H1 (cell line): ENCODE results near the gene ZNF211. TPM values are rescaled to one million over a fixed set of nuclear protein-coding genes. Genes with fewer than 3 reads are reported as not detected.

Experiments
- CTCF ChIA-PET: fragments of 300-600 bp; sonication (Branson Sonifier 250); formaldehyde crosslinking; loops from one replicate; lab custom pipeline; 2021; ENCODE audit not compliant: partially characterized antibody; lab: Charles Lee
- POLR2A ChIA-PET: fragments of 300-600 bp; sonication (Branson Sonifier 250); formaldehyde crosslinking; loops from one replicate; lab custom pipeline; 2021; ENCODE audit warnings: inconsistent platforms; ENCODE audit not compliant: partially characterized antibody; lab: Charles Lee
- DNase-seq, 2 experiments: peaks; one replicate each; pipeline versions ENCODE4 v3.0.0 to v3.0.0-alpha.2; 2010 to 2022; ENCODE audit warnings: low spot score in 2 of 2, low read depth in 1 of 2, mixed read lengths in 1 of 2
- FAIRE-seq: peaks from 2 replicates; lab custom pipeline; 2011; peaks lifted over from hg19 to GRCh38; lab: Jason Lieb, UNC
- H2AFZ ChIP-seq: 2 replicates; pipeline ENCODE4 v1.8.1; 2012; ENCODE audit warnings: low read length, inconsistent platforms
- H2AK5ac ChIP-seq: 2 replicates; pipeline ENCODE4 v1.6.1; 2013; ENCODE audit warnings: low read depth, low read length
- H2BK120ac ChIP-seq: replicated peaks from 2 replicates; pipeline ENCODE3; 2013; ENCODE audit warnings: low read depth, low read length, inconsistent platforms
- H2BK12ac ChIP-seq: 2 replicates; pipeline ENCODE4 v1.6.1; 2013; ENCODE audit warnings: low read depth, low read length
- H2BK15ac ChIP-seq: 2 replicates; pipeline ENCODE4 v1.6.1; 2013; ENCODE audit warnings: low read length
- H2BK20ac ChIP-seq: 2 replicates; pipeline ENCODE4 v1.6.1; 2013; ENCODE audit warnings: low read length
- H2BK5ac ChIP-seq: 2 replicates; pipeline ENCODE4 v1.6.1; 2013; ENCODE audit warnings: low read depth, low read length
- H3K14ac ChIP-seq: 2 replicates; pipeline ENCODE4 v1.6.1; 2013; ENCODE audit warnings: inconsistent platforms; ENCODE audit not compliant: insufficient read length
- H3K18ac ChIP-seq: 2 replicates; pipeline ENCODE4 v1.6.1; 2013; ENCODE audit warnings: low read length; ENCODE audit errors: extremely low read depth
- H3K23ac ChIP-seq: 2 replicates; pipeline ENCODE4 v1.6.1; 2013; ENCODE audit warnings: inconsistent platforms; ENCODE audit not compliant: insufficient read length
- H3K23me2 ChIP-seq: 2 replicates; pipeline ENCODE4 v1.6.1; 2013; ENCODE audit warnings: low read depth, low read length
- H3K27ac ChIP-seq: 2 replicates; pipeline ENCODE4 v1.6.1; 2011; ENCODE audit warnings: low read depth, low read length, inconsistent platforms
- H3K27me3 ChIP-seq, 4 experiments: replicated peaks in 1 of 4; 1 replicate in 1 of 4; 2 replicates in 3 of 4; pipeline versions ENCODE4 v1.6.1 to v1.8.1; 2011 to 2013; ENCODE audit warnings: low read length in 3 of 4, mild to moderate bottlenecking in 3 of 4, inconsistent platforms in 2 of 4, mixed read lengths in 2 of 4, moderate library complexity in 1 of 4; ENCODE audit not compliant: control insufficient read depth in 3 of 4, insufficient read depth in 3 of 4; ENCODE audit errors: extremely low read depth in 1 of 4
- H3K36me3 ChIP-seq, 4 experiments: 2 replicates each; pipeline versions ENCODE4 v1.6.1 to v1.8.1; 2011 to 2013; ENCODE audit warnings: mild to moderate bottlenecking in 4 of 4, low read length in 3 of 4, moderate library complexity in 2 of 4, control low read depth in 1 of 4, inconsistent platforms in 1 of 4; ENCODE audit not compliant: insufficient read depth in 4 of 4, control insufficient read depth in 2 of 4
- H3K4ac ChIP-seq: replicated peaks from 2 replicates; pipeline ENCODE3; 2013; ENCODE audit warnings: low read length, low read depth, mixed read lengths, inconsistent platforms; ENCODE audit not compliant: insufficient read length
- H3K4me1 ChIP-seq, 4 experiments: replicated peaks in 1 of 4; 1 replicate in 1 of 4; 2 replicates in 3 of 4; pipeline versions ENCODE4 v1.6.1 to v1.8.1; 2011 to 2013; ENCODE audit warnings: low read length in 3 of 4, inconsistent platforms in 2 of 4, mixed read lengths in 1 of 4; ENCODE audit not compliant: insufficient read depth in 4 of 4, control insufficient read depth in 3 of 4
- H3K4me2 ChIP-seq, 2 experiments: 2 replicates each; pipeline versions ENCODE4 v1.6.1 to v1.8.1; 2011 to 2013; ENCODE audit warnings: low read depth in 2 of 2, low read length in 2 of 2, control low read depth in 1 of 2, inconsistent platforms in 1 of 2, mild to moderate bottlenecking in 1 of 2; ENCODE audit not compliant: insufficient read depth in 1 of 2
- H3K4me3 ChIP-seq, 4 experiments: fragments of 200-600, 300-600 bp in 1 of 4; sonication (generic), shearing (Covaris generic), sonication (Bioruptor Twin) in 1 of 4; 2 replicates each; pipeline versions ENCODE4 v1.5.1 to v1.8.1; 2011 to 2016; ENCODE audit warnings: low read length in 4 of 4, low read depth in 3 of 4, control low read depth in 2 of 4, inconsistent platforms in 2 of 4, mild to moderate bottlenecking in 2 of 4, mixed read lengths in 1 of 4, moderate library complexity in 1 of 4; ENCODE audit not compliant: insufficient read depth in 2 of 4; ENCODE audit errors: extremely low read depth in 1 of 4
- H3K56ac ChIP-seq: replicated peaks from 2 replicates; pipeline ENCODE3; 2013; ENCODE audit warnings: low read depth, mild to moderate bottlenecking, mixed read lengths, low read length, inconsistent platforms; ENCODE audit not compliant: insufficient read length
- H3K79me1 ChIP-seq: 2 replicates; pipeline ENCODE4 v1.6.1; 2013; ENCODE audit warnings: low read depth, low read length, control low read depth
- H3K79me2 ChIP-seq, 2 experiments: 2 replicates each; pipeline versions ENCODE4 v1.6.1 to v1.8.1; 2012 to 2013; ENCODE audit warnings: low read length in 2 of 2, mild to moderate bottlenecking in 2 of 2, inconsistent platforms in 1 of 2; ENCODE audit not compliant: insufficient read depth in 2 of 2, control insufficient read depth in 1 of 2
- H3K9ac ChIP-seq, 4 experiments: replicated peaks in 1 of 4; 1 replicate in 1 of 4; 2 replicates in 3 of 4; pipeline versions ENCODE4 v1.6.1 to v1.8.1; 2011 to 2013; ENCODE audit warnings: low read depth in 3 of 4, low read length in 3 of 4, control low read depth in 2 of 4, mild to moderate bottlenecking in 2 of 4, moderate library complexity in 2 of 4, inconsistent platforms in 1 of 4; ENCODE audit errors: extremely low read depth in 1 of 4
- H3K9me3 ChIP-seq, 2 experiments: 2 replicates each; pipeline versions ENCODE4 v1.6.1 to v1.8.1; 2012 to 2013; ENCODE audit warnings: mild to moderate bottlenecking in 2 of 2, moderate library complexity in 2 of 2, control low read depth in 1 of 2, inconsistent platforms in 1 of 2, low read depth in 1 of 2, low read length in 1 of 2, mixed read lengths in 1 of 2; ENCODE audit not compliant: insufficient read depth in 2 of 2
- H4K20me1 ChIP-seq, 2 experiments: replicated peaks in 1 of 2; 2 replicates each; pipeline versions ENCODE3 to v1.8.1; 2011 to 2013; ENCODE audit warnings: inconsistent platforms in 2 of 2, low read length in 2 of 2, mild to moderate bottlenecking in 1 of 2; ENCODE audit not compliant: insufficient read depth in 2 of 2, control insufficient read depth in 1 of 2
- H4K5ac ChIP-seq: 2 replicates; pipeline ENCODE4 v1.6.1; 2013; ENCODE audit warnings: low read length, low read depth, mixed read lengths, inconsistent platforms; ENCODE audit not compliant: insufficient read length
- H4K8ac ChIP-seq: 2 replicates; pipeline ENCODE4 v1.8.0; 2013; ENCODE audit warnings: mild to moderate bottlenecking, moderate library complexity, low read length, inconsistent platforms; ENCODE audit not compliant: insufficient read depth; ENCODE audit errors: extremely low read depth
- H4K91ac ChIP-seq: replicated peaks from 2 replicates; pipeline ENCODE3; 2013; ENCODE audit warnings: low read length, mixed read lengths, inconsistent platforms; ENCODE audit not compliant: insufficient read length
- BACH1 ChIP-seq: IDR thresholded peaks from 2 replicates; pipeline ENCODE4 v1.6.1; 2012; ENCODE audit warnings: low read length, improper control_type of control experiment
- CBX5 ChIP-seq: fragments of 300-800, 300-1000 bp; sonication (generic); IDR thresholded peaks from 2 replicates; pipeline ENCODE4 v1.7.1; 2016; ENCODE audit warnings: antibody characterized with exemption, low read length, low read depth
- GTF2F1 ChIP-seq: IDR thresholded peaks from 2 replicates; pipeline ENCODE4 v1.6.1; 2012; ENCODE audit warnings: low read depth, low read length, improper control_type of control experiment, borderline replicate concordance
- KDM1A ChIP-seq: fragments of 200-600, 300-600 bp; sonication (generic); IDR thresholded peaks from 2 replicates; pipeline ENCODE4 v1.7.1; 2016; ENCODE audit warnings: mild to moderate bottlenecking, low read length, borderline replicate concordance
- KDM4A ChIP-seq: IDR thresholded peaks from one replicate; pipeline ENCODE4 v1.7.1; 2012; ENCODE audit warnings: low read depth, mild to moderate bottlenecking, moderate library complexity, low read length, inconsistent platforms; ENCODE audit not compliant: severe bottlenecking
- ZNF274 ChIP-seq: IDR thresholded peaks from 2 replicates; pipeline ENCODE4 v1.7.0; 2012; ENCODE audit warnings: low read length, borderline replicate concordance; ENCODE audit errors: extremely low read depth
- WGBS, 2 experiments: shearing (Covaris generic) in 1 of 2; methylation state at CpG; one replicate each; pipeline versions ENCODE4 v1.1.6 to v1.1.7; 2013 to 2015; ENCODE audit warnings: low lambda C conversion rate in 2 of 2, mixed read lengths in 2 of 2, inconsistent platforms in 1 of 2, low coverage in 1 of 2, missing lambda C conversion rate in 1 of 2; ENCODE audit not compliant: insufficient replicate concordance in 2 of 2, insufficient coverage in 1 of 2, insufficient read length in 1 of 2; ENCODE audit errors: extremely low coverage in 1 of 2, missing lambda C conversion rate in 1 of 2; 5-methylcytosine and 5-hydroxymethylcytosine counted together
- polyA plus RNA-seq, 7 experiments: library from polyadenylated mRNA; depleted of rRNA in 3 of 7; stranded (reverse) in 5 of 7; unstranded in 2 of 7; fragments of >200 nt in 5 of 7; fragments of 200-250 nt in 2 of 7; gene quantifications; 1 replicate in 5 of 7; 2 replicates in 1 of 7; 4 replicates in 1 of 7; pipeline versions ENCODE4 v1.2.1 to v1.2.3, GENCODE V29; 2011 to 2013; ENCODE audit warnings: missing spikeins in 2 of 7, mixed read lengths in 2 of 7
- total RNA-seq: library from RNA; stranded (reverse); fragmentation: NEBNext Ultra II Directional; extraction: Animal tissue kit (Norgen Biotek cat#: 25700); gene quantifications from 2 replicates; pipeline ENCODE4 v1.2.1, GENCODE V29; 2021
- TF ChIP-seq, protein P1 (sequence below): IDR thresholded peaks from 2 replicates; pipeline ENCODE4 v1.6.1; 2012; ENCODE audit warnings: inconsistent platforms

The ZNF211 gene
- total and polyA plus RNA-seq, 2 of the 8 experiments (the other 6 are each of a cell fraction or from before 2014, with no cell fraction given), result 7.5 to 15.7 TPM

GRCh38 chr19:57620673-57621348, 12.2 kb upstream of the ZNF211 start:
- H2BK12ac ChIP-seq, result no peak overlapping the region
- H4K91ac ChIP-seq, result no peak overlapping the region
- no peak overlapping the region for H3K9ac ChIP-seq
- H3K4me2 ChIP-seq, result no peak overlapping the region
- no peaks in the 10 kb centered on the region for H4K20me1 ChIP-seq
- no peak overlapping the region for H3K14ac ChIP-seq
- H3K18ac ChIP-seq, result no peak overlapping the region
- no peak for DNase-seq
- H3K79me1 ChIP-seq, result peaks cover 19% of the 10 kb centered on the region
- WGBS, 2 experiments, result 95% methylated on average over 10 of the region's 10 CpGs; no CpG with 5 or more reads in 1 of the 2 experiments
- no peaks in the 10 kb centered on the region for H3K27me3 ChIP-seq
- no peak overlapping the region for H2BK120ac ChIP-seq
- no peaks in the 10 kb centered on the region for H3K4me1 ChIP-seq
- no peak overlapping the region for H4K5ac ChIP-seq
- H2BK20ac ChIP-seq, result no peak overlapping the region
- H3K23ac ChIP-seq, result no peak overlapping the region
- FAIRE-seq, result no peak
- no peak overlapping the region for H2AFZ ChIP-seq
- TF ChIP-seq KDM1A, result peak; percentile 70; the same call in 1 of the 2 replicates
- TF ChIP-seq BACH1, result 0 out of 2 replicates have a peak, but pooled peaks have one; percentile 10
- peak; percentile 58; the same call in 1 of the 2 replicates for TF ChIP-seq ZNF274
- TF ChIP-seq CBX5, result 0 out of 2 replicates have a peak, but pooled peaks have one; percentile 8
- TF ChIP-seq, protein P1, sequence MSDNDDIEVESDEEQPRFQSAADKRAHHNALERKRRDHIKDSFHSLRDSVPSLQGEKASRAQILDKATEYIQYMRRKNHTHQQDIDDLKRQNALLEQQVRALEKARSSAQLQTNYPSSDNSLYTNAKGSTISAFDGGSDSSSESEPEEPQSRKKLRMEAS, result no peak
- no peak for TF ChIP-seq KDM4A
- peak; percentile 47; the same call in 1 of the 2 replicates for TF ChIP-seq GTF2F1
- no peak overlapping the region for H2BK15ac ChIP-seq
- H3K4ac ChIP-seq, result no peak overlapping the region
- H3K23me2 ChIP-seq, result no peaks in the 10 kb centered on the region
- no peak overlapping the region for H3K27ac ChIP-seq
- H2AK5ac ChIP-seq, result no peak overlapping the region
- H2BK5ac ChIP-seq, result no peak overlapping the region
- peaks cover 50 to 80% of the 10 kb centered on the region in 2 experiments for H3K79me2 ChIP-seq
- H3K9me3 ChIP-seq, result peaks cover 75 to 77% of the 10 kb centered on the region in 2 experiments
- no peak overlapping the region for H4K8ac ChIP-seq
- H3K36me3 ChIP-seq, result peaks cover 60 to 90% (median 81%) of the 10 kb centered on the region in 4 experiments
- CTCF ChIA-PET, result interaction anchor here (1.2 kb wide), 1 partner anchor 117 kb away, joined by 3 read pairs; no protein-coding TSS in a partner anchor
- POLR2A ChIA-PET, result interaction anchor here (1.6 to 3.6 kb wide), 3 partner anchors 12 to 28 kb away, joined by 3 to 17 read pairs (median 4); partner anchors contain the start of genes ZNF211 and ZNF530
- H3K4me3 ChIP-seq, result peak overlapping the region in 2 of 4 experiments; percentile 4 to 35; a peak in 3 of 8 replicates
- no peak overlapping the region for H3K56ac ChIP-seq
